Parathyroid adenoma (tissue), 2 donors: Measurements from ENCODE around the gene PPP1R16B.

Experiments
- H2AFZ ChIP-seq: fragments of 300-600 bp; sonication (generic); one replicate; pipeline ENCODE4 v1.7.0; 2017; ENCODE audit warnings: antibody characterized with exemption, mild to moderate bottlenecking
- H3K27ac ChIP-seq: fragments of 300-600 bp; sonication (generic); one replicate; pipeline ENCODE4 v1.7.0; 2017
- H3K27me3 ChIP-seq: fragments of 300-600 bp; sonication (generic); one replicate; pipeline ENCODE4 v1.7.0; 2017; ENCODE audit warnings: low read length; ENCODE audit not compliant: control insufficient read depth, insufficient read depth
- H3K36me3 ChIP-seq: fragments of 300-600 bp; sonication (generic); one replicate; pipeline ENCODE4 v1.7.0; 2017; ENCODE audit warnings: low read length; ENCODE audit not compliant: control insufficient read depth, insufficient read depth
- H3K4me1 ChIP-seq: fragments of 300-600 bp; sonication (generic); one replicate; pipeline ENCODE4 v1.7.0; 2017; ENCODE audit warnings: control low read depth
- H3K4me2 ChIP-seq: fragments of 300-600 bp; sonication (generic); one replicate; pipeline ENCODE4 v1.7.0; 2017; ENCODE audit warnings: low read length
- H3K4me3 ChIP-seq: fragments of 300-600 bp; sonication (generic); one replicate; pipeline ENCODE4 v1.7.0; 2017; ENCODE audit warnings: low read depth, low read length
- H3K79me2 ChIP-seq: fragments of 300-600 bp; sonication (generic); one replicate; pipeline ENCODE4 v1.7.0; 2017; ENCODE audit warnings: control low read depth
- H3K9ac ChIP-seq: fragments of 300-600 bp; sonication (generic); one replicate; pipeline ENCODE4 v1.7.0; 2017; ENCODE audit warnings: mild to moderate bottlenecking
- H3K9me3 ChIP-seq: fragments of 300-600 bp; sonication (generic); one replicate; pipeline ENCODE4 v1.7.0; 2017; ENCODE audit warnings: low read length; ENCODE audit not compliant: control insufficient read depth
- TF ChIP-seq, protein P1 (sequence below): fragments of 300-600 bp; sonication (generic); IDR thresholded peaks from one replicate; pipeline ENCODE4 v1.7.0; 2017; ENCODE audit warnings: antibody characterized with exemption, mild to moderate bottlenecking
- donor health status: primary hyperparathyroidism.

Gene PPP1R16B

DNA sequence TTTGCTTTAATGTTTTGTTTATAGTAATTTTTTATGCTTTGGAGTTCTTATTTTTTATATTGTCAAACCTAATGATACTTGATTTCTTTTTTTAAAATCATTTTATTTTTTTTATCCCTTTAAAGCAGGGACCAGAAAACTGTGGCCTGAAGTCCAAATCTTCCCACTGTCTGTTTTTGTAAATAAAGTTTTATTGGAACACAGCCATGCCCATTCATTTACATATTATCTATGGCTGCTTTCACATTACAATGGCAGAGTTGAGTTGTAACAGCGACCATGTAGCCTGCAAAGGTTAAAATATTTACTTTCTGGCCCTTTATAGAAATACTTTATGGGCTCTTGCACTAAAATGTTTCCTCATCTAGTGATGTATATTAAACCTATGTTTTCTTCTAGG is 42.3 kb downstream of the PPP1R16B start:
- no peaks in the 10 kb centered on the region for H3K27me3 ChIP-seq
- H2AFZ ChIP-seq: no peak overlapping the region
- H3K27ac ChIP-seq: no peak overlapping the region
- no peak overlapping the region for H3K9ac ChIP-seq
- H3K4me2 ChIP-seq: no peak overlapping the region
- H3K4me1 ChIP-seq: no peaks in the 10 kb centered on the region
- no peaks in the 10 kb centered on the region for H3K9me3 ChIP-seq
- no peak overlapping the region for H3K4me3 ChIP-seq
- no peaks in the 10 kb centered on the region for H3K79me2 ChIP-seq
- TF ChIP-seq, protein P1, sequence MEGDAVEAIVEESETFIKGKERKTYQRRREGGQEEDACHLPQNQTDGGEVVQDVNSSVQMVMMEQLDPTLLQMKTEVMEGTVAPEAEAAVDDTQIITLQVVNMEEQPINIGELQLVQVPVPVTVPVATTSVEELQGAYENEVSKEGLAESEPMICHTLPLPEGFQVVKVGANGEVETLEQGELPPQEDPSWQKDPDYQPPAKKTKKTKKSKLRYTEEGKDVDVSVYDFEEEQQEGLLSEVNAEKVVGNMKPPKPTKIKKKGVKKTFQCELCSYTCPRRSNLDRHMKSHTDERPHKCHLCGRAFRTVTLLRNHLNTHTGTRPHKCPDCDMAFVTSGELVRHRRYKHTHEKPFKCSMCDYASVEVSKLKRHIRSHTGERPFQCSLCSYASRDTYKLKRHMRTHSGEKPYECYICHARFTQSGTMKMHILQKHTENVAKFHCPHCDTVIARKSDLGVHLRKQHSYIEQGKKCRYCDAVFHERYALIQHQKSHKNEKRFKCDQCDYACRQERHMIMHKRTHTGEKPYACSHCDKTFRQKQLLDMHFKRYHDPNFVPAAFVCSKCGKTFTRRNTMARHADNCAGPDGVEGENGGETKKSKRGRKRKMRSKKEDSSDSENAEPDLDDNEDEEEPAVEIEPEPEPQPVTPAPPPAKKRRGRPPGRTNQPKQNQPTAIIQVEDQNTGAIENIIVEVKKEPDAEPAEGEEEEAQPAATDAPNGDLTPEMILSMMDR: no peak
- H3K36me3 ChIP-seq: no peaks in the 10 kb centered on the region

DNA sequence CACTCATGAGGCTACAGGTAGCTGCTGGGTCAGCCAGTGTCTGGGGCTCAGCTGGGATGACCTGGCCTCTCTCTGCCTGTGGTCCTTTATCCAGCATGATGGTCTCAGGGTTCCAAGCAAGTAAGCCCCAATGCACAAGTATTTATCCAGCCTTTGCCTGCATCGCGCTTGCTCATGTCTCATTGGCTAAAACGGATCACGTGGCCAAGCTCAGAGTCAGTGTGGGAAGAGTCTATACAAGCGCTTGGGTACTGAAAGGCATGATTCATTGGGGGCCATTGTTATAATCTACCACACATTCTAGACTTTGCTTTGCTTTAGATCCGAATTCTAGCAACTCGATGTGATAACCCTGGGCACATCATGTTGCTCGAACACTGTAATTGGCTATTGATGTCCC is 48.3 kb downstream of the PPP1R16B start:
- no peaks in the 10 kb centered on the region for H3K4me1 ChIP-seq
- H3K36me3 ChIP-seq: no peaks in the 10 kb centered on the region
- no peaks in the 10 kb centered on the region for H3K79me2 ChIP-seq
- no peaks in the 10 kb centered on the region for H3K27me3 ChIP-seq
- H2AFZ ChIP-seq: no peak overlapping the region
- H3K4me2 ChIP-seq: no peak overlapping the region
- H3K9me3 ChIP-seq: no peaks in the 10 kb centered on the region
- H3K27ac ChIP-seq: no peak overlapping the region
- H3K9ac ChIP-seq: no peak overlapping the region
- TF ChIP-seq, protein P1: no peak
- no peak overlapping the region for H3K4me3 ChIP-seq

DNA sequence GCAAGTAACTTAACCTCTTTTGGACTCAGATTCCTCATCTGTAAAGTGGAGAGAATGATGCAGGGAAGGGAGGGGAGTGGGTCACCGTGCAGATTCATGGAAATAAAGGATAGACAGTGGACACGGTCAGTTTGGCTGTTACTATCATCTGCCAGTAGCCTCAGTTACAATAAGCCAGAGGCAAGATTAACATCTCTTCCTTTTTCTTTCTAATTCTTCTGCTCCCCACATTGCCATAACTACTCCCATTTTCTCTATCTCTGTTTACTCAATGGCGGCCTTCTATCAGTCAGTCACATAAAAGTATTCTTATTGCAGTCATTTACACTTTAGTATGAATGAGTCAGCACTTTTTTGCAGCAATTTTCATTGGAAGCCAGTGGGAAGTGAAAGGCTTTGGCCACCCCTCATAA is 49.2 kb downstream of the PPP1R16B start:
- no peak overlapping the region for H3K4me2 ChIP-seq
- no peaks in the 10 kb centered on the region for H3K36me3 ChIP-seq
- H3K4me3 ChIP-seq: no peak overlapping the region
- H3K27ac ChIP-seq: no peak overlapping the region
- H3K4me1 ChIP-seq: no peaks in the 10 kb centered on the region
- no peaks in the 10 kb centered on the region for H3K79me2 ChIP-seq
- no peak overlapping the region for H2AFZ ChIP-seq
- H3K9me3 ChIP-seq: no peaks in the 10 kb centered on the region
- H3K9ac ChIP-seq: no peak overlapping the region
- TF ChIP-seq, protein P1: no peak
- H3K27me3 ChIP-seq: no peaks in the 10 kb centered on the region

DNA sequence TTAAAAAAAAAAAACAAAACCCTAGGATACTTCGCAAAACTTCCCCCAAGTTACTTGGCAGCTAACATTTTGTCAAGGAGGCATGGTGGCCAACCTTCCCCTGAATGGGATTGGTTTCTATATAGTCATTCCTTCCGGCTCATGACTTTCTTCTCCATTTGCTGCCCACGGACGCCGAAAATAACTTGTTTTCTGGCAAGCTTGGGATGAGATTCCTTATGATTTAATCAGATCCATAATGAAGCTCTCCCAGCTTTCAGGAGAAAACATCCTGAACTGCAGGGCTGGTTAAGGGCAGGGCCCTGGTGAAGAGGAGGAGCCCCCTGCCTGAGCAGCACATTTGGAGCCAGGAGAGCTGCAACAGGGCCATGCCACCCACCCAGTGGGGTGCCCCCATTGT is 49.9 kb downstream of the PPP1R16B start:
- no peaks in the 10 kb centered on the region for H3K27me3 ChIP-seq
- no peak overlapping the region for H3K27ac ChIP-seq
- no peak overlapping the region for H2AFZ ChIP-seq
- H3K4me1 ChIP-seq: peaks cover 1% of the 10 kb centered on the region
- TF ChIP-seq, protein P1: no peak
- no peaks in the 10 kb centered on the region for H3K79me2 ChIP-seq
- no peak overlapping the region for H3K4me2 ChIP-seq
- H3K9ac ChIP-seq: no peak overlapping the region
- no peak overlapping the region for H3K4me3 ChIP-seq
- H3K9me3 ChIP-seq: no peaks in the 10 kb centered on the region
- no peaks in the 10 kb centered on the region for H3K36me3 ChIP-seq

DNA sequence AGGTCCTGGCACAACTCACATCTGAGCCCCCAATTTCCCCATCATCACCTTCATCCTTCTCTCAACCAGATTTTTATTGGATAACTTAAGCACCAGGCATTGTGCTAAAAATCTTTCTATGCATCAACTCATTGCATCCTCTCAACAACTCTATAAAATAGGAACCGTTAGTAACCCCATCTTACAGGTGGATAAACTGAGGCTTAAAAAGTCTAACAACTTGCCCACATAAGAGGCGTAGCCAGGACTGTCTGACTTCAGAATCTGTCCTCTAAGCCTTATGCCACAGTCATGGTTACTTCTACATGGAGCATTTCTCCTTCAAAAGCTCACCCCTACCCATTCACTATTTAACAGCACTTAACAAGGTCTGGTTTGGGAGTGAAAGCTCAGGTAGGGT is 51.1 kb downstream of the PPP1R16B start:
- Histone ChIP-seq H3K36me3 (no peaks in the 10 kb centered on the region), H3K4me3 (no peak overlapping the region), H3K27me3 (no peaks in the 10 kb centered on the region), H3K27ac (no peak overlapping the region), H2AFZ (no peak overlapping the region), H3K79me2 (no peaks in the 10 kb centered on the region), H3K4me1 (peaks cover 3% of the 10 kb centered on the region), H3K9ac (no peak overlapping the region), H3K4me2 (no peak overlapping the region), H3K9me3 (no peaks in the 10 kb centered on the region)
- TF ChIP-seq, protein P1: no peak
